Calu3 (cell line): ENCODE results near the gene ADAM8. TPM values are rescaled to one million over a fixed set of nuclear protein-coding genes. Genes with fewer than 3 reads are reported as not detected.
"Not testable (repeated sequence)": the region's sequence is repeated elsewhere in the genome, so short reads cannot be mapped to it uniquely, and the experiment has no call there.

Experiments used
- BruUV-seq: library from RNA; stranded (reverse); fragments of 400-500 nt; replicated peaks from 2 replicates; lab custom pipeline; 2021; lab: Mats Ljungman, UMichigan
- CTCF ChIA-PET: fragments of 300-600 bp; sonication (Branson Sonifier 250); formaldehyde crosslinking; loops from one replicate; lab custom pipeline; 2022; ENCODE audit warnings: antibody characterized with exemption; lab: Charles Lee
- DNase-seq: peaks from one replicate; pipeline ENCODE4 v3.0.0; 2022
- H3K27ac Mint-ChIP-seq: one replicate; pipeline ENCODE4 v1.8.0; 2022; ENCODE audit warnings: mixed read lengths; ENCODE audit not compliant: unreplicated experiment
- H3K27me3 Mint-ChIP-seq: one replicate; pipeline ENCODE4 v1.8.0; 2022; ENCODE audit warnings: mixed read lengths; ENCODE audit not compliant: unreplicated experiment
- H3K36me3 Mint-ChIP-seq: one replicate; pipeline ENCODE4 v1.8.0; 2022; ENCODE audit warnings: mild to moderate bottlenecking, moderate library complexity, mixed read lengths; ENCODE audit not compliant: insufficient read depth, unreplicated experiment
- H3K4me1 Mint-ChIP-seq: one replicate; pipeline ENCODE4 v1.8.0; 2022; ENCODE audit warnings: mild to moderate bottlenecking, low read depth, mixed read lengths; ENCODE audit not compliant: unreplicated experiment
- H3K4me3 Mint-ChIP-seq: one replicate; pipeline ENCODE4 v1.8.0; 2022; ENCODE audit warnings: mild to moderate bottlenecking, low read depth, moderate library complexity, mixed read lengths; ENCODE audit not compliant: unreplicated experiment
- H3K9me3 Mint-ChIP-seq: one replicate; pipeline ENCODE4 v1.8.0; 2022; ENCODE audit warnings: low read depth, mixed read lengths; ENCODE audit not compliant: unreplicated experiment
- CTCF ChIP-seq: fragments of 200-600 bp; IDR thresholded peaks from one replicate; pipeline ENCODE4 v1.8.0; 2022; ENCODE audit warnings: antibody characterized with exemption; ENCODE audit not compliant: unreplicated experiment
- intact Hi-C: fragments of 100-400 bp; cut with micrococcal nuclease; formaldehyde crosslinking; loops from one replicate; pipeline ENCODE4 v1.10.0; 2022; ENCODE audit not compliant: unreplicated experiment
- total RNA-seq: library from RNA; stranded (reverse); gene quantifications from 2 replicates; pipeline ENCODE4 v1.2.3, GENCODE V29; 2022

Gene ADAM8
- total RNA-seq, 1 experiment from 2014 or later: 40.4 TPM

- Mint-ChIP-seq H3K4me1 (no peaks in the 10 kb centered on the region), H3K36me3 (peaks cover 14% of the 10 kb centered on the region), H3K27ac (no peak overlapping the region), H3K9me3 (no peaks in the 10 kb centered on the region), H3K4me3 (no peak overlapping the region), H3K27me3 (no peaks in the 10 kb centered on the region)
- DNase-seq: no peak
- intact Hi-C loops: no loop called here
- BruUV-seq: no TSS peak
- TF ChIP-seq CTCF: no peak
- CTCF ChIA-PET: no interaction called here
Observed at GRCh38 chr10:133268532-133268931, 8.1 kb downstream of the ADAM8 start.

DNA sequence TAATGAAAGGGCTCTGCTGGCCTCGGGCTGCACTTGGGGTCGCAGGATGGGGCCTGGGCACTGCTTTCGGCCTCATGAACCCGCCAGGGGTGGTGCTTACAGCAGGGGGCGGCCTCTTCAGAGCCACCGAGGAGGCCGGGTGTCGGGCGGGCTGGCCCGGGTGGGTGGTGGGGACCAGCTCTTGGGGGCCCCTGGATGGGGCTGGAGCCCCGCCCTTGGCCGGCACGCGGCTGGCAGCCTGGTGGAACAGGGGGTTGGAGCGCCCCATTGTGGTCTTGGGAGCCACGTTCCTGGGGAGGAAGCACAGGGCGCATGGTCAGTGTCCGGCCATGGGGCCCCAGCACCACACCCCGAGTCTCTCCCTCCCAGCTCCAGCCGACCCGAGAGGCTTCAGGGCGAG is 8.8 kb downstream of the ADAM8 start:
- TF ChIP-seq CTCF: no peak

GRCh38 chr10:133267293-133267692 is 9.4 kb downstream of the ADAM8 start:
- Mint-ChIP-seq H3K27ac (no peak overlapping the region), H3K4me1 (no peaks in the 10 kb centered on the region), H3K4me3 (no peak overlapping the region), H3K9me3 (no peaks in the 10 kb centered on the region), H3K27me3 (no peaks in the 10 kb centered on the region), H3K36me3 (peaks cover 11% of the 10 kb centered on the region)
- CTCF ChIA-PET: no interaction called here
- no peak for TF ChIP-seq CTCF
- BruUV-seq: no TSS peak
- intact Hi-C loops: no loop called here
- DNase-seq: no peak

More for the DNA sequence above, 8.8 kb downstream of the ADAM8 start:
- intact Hi-C loops: no loop called here
- H3K27me3 Mint-ChIP-seq: no peaks in the 10 kb centered on the region
- BruUV-seq: no TSS peak
- H3K4me3 Mint-ChIP-seq: no peak overlapping the region
- CTCF ChIA-PET: no interaction called here
- DNase-seq: no peak
- peaks cover 14% of the 10 kb centered on the region for H3K36me3 Mint-ChIP-seq
- H3K4me1 Mint-ChIP-seq: no peaks in the 10 kb centered on the region
- no peaks in the 10 kb centered on the region for H3K9me3 Mint-ChIP-seq
- no peak overlapping the region for H3K27ac Mint-ChIP-seq

DNA sequence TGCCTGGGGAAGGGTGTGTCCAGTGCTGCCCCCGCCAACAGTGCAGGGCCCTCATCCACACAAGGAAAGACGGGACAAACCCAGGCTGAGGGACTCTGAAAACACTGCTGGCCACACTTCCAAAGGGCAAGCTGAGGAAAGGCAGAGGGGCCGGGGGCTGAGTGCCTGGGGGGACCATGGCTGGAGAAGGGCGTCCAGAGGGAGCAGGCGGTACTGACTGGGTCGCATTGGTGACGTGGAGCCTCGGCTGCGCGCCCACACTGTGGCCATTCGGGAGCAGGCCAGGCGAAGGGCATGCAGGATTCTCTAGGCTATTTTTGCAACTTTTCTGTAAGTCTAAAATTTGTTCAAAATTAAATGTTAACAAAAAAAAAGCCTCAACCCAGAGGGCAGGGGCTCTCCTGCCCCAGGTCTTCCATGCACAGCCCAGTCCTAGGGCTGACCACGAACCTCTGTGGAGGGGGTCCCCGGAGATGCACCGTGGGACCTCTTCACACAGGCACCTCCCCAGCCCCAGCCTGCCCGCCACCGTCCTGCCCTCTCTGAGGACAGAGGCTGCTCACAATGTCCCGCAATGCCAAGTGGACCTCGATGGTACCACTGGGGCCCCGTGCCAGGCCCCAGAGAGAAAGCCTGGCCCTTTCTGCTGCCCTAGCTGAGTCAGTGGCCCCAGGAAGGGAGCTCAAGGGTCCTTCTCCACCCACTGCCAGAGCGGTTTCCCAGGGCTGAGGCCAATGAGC is 10.4 kb downstream of the ADAM8 start:
- H3K4me1 Mint-ChIP-seq: no peaks in the 10 kb centered on the region
- no peak overlapping the region for H3K27ac Mint-ChIP-seq
- H3K36me3 Mint-ChIP-seq: peaks cover 7% of the 10 kb centered on the region
- intact Hi-C loops: no loop called here
- H3K27me3 Mint-ChIP-seq: no peaks in the 10 kb centered on the region
- H3K9me3 Mint-ChIP-seq: no peaks in the 10 kb centered on the region
- TF ChIP-seq CTCF: no peak
- BruUV-seq: no TSS peak
- CTCF ChIA-PET: no interaction called here
- DNase-seq: no peak
- H3K4me3 Mint-ChIP-seq: no peak overlapping the region

DNA sequence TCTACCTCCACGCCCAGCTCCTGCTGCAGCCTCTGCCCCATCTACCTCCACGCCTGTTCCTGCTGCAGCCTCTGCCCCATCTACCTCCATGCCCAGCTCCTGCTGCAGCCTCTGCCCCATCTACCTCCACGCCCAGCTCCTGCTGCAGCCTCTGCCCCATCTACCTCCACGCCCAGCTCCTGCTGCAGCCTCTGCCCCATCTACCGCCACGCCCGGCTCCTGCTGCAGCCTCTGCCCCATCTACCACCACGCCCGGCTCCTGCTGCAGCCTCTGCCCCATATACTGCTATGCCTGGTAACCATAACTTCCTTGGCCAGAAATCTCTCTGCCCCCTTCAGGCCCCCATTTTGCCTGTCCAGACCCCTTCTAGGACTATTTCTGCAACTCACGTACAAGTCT is 11.6 kb downstream of the ADAM8 start:
- H3K27me3 Mint-ChIP-seq, CTCF ChIA-PET: not testable (repeated sequence)
- H3K36me3 Mint-ChIP-seq: peaks cover 12% of the 10 kb centered on the region

More for the DNA sequence above, 11.6 kb downstream of the ADAM8 start:
- H3K4me1 Mint-ChIP-seq, H3K4me3 Mint-ChIP-seq, DNase-seq, H3K9me3 Mint-ChIP-seq, BruUV-seq, H3K27ac Mint-ChIP-seq, intact Hi-C loops: not testable (repeated sequence)
